GM19468 (cell line): ENCODE data around the gene CLECL1.
"Not testable (repeated sequence)": the region's sequence is repeated elsewhere in the genome, so short reads cannot be mapped to it uniquely, and the experiment has no call there.

Experiments used
- ATAC-seq: cut with Tn5 transposase; IDR thresholded peaks from one replicate; pipeline ENCODE4 v1.9.1; 2021; ENCODE audit warnings: mild to moderate bottlenecking, moderate library complexity, moderate number of reproducible peaks; ENCODE audit not compliant: unreplicated experiment; ENCODE audit errors: extremely low read depth

The CLECL1 gene

DNA sequence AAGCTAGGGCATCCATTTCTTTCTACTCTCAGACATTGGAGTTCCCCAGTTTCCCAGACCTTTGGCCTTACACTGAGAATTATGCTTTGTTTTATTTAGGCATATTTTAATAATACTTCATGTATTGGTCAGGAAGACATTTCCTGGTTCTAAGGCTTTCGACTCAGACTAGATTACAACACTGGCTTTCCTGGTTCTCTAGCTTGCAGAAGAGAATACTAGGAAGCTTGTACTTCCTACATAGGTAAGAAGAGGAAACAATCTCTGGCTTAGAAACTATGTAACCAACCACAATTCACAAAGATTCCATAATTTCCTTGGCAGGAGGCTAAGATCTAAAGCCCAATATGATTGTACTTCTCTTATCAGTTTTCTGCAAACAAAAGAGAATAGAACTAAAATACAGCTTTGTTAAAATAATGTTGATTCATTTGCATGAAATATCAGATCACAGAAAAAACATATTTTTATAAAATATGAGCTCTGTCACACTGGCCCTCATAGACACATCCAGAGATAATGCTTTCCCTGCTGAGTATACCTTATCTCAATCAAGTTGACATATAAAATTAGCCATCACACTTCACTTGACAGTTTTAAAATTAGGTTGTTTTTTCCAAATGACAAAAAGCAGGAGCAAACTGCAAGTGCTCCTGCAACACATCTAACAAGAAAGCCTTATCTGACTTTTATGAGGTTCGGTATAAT, 32.8 kb downstream of the CLECL1 start:
- no peak for ATAC-seq

DNA sequence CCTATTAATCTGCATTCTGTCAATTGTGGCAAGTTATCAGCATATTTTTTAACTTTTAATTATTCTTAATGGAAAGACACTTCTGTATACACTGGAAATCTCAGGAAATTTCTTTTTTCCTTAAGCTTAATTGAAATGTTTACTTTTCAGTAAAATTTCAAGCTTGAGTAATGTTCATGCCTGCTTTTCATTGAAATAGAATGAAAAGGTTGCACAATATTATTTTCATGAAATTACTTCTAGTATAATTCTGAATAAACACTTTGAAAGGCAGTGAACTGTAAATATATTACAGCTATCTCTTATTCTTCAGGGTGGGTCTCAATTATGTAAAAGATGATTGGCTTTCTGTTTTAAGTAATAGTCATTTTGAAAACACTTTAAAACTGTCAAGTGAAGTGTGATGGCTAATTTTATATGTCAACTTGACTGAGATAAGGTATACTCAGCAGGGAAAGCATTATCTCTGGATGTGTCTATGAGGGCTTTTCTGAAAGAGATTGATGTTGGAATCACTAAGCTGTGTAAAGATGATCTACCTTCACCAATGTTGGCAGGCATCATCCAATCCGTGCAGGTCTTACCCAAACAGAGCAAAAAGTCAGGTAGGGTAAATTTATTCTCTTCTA, 33.5 kb downstream of the CLECL1 start:
- ATAC-seq: no peak

DNA sequence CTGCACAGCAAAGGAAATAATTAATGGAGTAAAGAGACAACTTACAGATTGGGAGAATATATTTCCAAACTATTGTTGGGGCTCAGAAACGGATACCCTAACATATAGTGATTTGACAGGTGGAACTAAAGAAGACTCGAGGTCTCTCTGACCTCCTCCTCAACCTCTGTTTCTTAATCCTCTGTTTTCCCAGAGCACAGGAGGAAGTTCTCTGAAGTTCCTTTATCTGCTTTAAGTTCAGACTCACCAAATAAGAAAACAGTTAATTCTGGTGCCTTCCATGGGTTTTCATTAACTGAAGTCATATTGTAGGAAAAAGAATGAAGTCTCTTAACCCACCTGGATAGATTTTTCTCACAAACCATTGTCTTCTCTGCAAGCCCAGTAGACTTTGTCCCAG, 34.2 kb downstream of the CLECL1 start:
- ATAC-seq: no peak

DNA sequence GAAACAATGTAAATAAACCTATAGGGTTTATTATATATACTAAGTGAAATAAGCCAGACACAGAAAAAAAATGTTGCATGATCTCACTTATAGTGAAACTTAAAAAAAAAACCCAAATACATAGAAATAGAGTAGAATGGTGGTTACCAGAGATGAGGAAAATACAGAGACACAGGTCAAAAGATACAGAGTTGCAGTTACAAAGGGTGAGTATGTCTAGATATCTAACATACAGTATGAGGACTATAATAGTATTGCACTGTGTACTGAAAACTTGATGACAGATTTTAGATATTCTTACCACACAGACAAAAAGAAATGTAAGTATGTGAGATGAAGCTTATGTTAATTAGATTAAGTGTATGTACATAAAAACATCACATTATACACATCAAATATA, 35.3 kb downstream of the CLECL1 start:
- no peak for ATAC-seq

DNA sequence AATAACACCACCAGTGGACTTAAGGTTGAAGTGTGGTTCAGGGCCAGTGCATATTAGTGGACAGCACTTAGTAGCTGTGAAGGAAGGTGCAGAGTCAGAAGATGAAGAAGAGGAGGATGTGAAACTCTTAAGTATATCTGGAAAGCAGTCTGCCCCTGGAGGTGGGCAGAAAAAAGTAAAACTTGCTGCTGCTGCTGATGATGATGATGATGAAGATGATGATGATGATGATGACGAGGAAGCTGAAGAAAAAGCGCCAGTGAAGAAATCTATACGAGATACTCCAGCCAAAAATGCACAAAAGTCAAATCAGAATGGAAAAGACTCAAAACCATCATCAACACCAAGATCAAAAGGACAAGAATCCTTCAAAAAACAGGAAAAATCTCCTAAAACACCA, 37.2 kb downstream of the CLECL1 start:
- not testable (repeated sequence) for ATAC-seq

DNA sequence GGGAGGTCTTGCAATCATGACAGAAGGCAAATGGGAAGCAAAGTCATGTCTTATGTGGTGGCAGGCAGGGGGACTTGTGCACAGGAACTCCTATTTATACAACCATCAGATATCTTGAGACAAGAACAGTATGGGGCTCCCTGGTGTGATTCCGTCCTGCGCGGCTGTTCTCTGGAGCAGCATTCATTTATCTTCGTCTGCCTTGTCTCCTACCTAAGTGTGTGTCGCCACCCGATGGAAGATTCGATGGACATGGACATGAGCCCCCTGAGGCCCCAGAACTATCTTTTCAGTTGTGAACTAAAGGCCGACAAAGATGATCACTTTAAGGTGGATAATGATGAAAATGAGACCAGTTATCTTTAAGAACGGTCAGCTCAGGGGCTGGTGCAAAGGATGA, 37.7 kb downstream of the CLECL1 start:
- ATAC-seq: not testable (repeated sequence)

DNA sequence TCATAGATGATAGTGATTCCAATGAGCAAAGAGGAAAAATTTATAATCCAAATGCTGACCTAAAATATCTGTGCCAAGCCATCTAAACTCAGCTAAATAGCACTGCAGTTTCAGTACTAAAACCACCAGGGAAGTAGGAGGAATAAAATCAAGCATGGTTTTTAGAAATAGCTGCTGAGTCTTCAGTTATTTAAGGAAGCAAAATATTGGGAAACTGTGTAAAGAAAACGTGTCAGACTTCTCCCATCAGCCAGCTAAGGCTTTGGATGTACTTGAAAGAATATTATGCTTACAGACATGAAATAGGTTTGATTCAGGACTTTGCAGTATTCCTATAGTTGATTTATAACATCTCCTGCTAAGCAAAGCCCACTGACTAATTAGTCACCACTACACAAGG, 38.7 kb downstream of the CLECL1 start:
- ATAC-seq: no peak

DNA sequence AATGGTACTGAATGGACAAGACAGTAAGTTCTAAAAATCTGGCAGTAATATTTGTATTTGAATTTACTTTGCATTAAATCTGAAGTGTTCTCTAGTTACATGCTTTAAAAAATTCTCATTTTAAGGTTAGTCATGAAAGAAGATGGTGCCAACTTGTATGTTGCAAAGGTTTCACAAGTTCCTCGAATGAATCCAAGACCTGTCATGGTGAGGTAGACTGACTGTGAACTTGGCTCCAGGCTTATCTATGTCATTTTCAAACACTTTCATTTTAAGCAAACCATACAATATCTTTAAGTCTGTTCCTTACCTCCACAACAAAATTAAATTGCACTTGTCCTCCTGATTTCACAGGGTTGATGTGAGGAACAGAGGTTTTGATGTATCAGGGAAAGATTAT, 40.0 kb downstream of the CLECL1 start:
- ATAC-seq: no peak

DNA sequence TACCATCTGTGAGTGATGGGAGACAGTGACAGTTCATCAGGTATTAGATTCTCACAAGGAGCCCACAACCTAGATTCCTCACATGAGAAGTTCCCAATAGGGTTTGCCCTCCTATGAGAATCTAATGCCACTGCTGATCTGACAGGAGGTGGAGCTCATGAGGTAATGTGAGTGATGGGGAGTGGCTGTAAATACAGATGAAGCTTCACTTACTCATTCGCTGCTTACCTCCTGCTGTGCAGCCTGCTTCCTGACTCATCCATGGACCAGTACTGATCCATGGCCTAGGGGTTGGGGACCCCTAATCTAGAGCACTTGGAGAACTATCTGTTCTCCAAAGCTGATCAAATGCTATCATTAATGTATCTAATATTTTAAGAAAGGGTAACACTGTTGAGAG, 45.7 kb downstream of the CLECL1 start:
- no peak for ATAC-seq

DNA sequence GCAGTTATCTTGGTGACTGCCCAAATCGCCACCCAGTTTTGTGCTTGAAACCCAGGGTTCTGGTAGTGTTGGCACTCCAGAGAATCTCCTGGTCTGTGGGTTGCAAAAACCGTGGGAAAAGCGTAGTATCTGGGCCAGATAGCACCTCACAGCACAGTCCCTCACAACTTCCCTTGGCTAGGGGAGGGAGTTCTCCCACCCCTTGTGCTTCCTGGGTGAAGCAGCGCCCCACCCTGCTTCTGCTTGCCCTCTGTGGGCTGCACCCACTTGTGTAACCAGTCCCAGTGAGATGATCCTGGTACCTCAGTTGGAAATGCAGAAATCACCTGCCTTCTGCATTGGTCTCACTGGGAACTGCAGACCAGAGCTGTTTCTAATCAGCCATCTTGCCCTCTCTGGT, 47.0 kb downstream of the CLECL1 start:
- no peak for ATAC-seq

DNA sequence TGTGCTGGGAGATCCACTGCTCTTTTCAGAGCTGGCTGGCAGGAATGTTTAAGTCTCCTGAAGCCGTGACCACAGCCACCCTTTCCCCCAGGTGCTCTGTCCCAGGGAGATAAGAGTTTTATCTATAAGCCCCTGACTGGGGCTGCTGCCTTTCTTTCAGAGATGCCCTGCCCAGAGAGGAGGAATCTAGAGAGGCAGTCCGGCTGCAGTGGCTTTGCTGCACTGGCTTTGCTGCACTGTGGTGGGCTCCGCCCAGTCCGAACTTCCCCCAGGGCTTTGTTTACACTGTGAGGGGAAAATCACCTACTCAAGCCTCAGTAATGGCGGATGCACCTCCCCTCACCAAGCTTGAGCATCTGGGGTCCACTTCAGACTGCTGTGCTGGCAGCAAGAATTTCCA, 47.5 kb downstream of the CLECL1 start:
- not testable (repeated sequence) for ATAC-seq

DNA sequence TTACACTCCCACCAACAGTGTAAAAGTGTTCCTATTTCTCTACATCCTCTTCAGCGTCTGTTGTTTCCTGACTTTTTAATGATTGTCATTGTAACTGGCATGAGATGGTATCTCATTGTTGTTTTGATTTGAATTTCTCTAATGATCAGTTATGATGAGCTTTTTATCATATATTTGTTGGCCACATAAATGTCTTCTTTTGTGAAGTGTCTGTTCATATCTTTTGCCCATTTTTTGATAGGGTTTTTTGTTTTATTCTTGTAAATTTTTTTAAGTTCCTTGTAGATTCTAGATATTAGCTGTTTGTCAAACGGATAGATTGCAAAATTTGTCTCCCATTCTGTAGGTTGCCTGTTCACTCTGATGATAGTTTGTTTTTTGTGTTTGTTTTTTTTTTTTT, 49.9 kb downstream of the CLECL1 start:
- ATAC-seq: not testable (repeated sequence)

DNA sequence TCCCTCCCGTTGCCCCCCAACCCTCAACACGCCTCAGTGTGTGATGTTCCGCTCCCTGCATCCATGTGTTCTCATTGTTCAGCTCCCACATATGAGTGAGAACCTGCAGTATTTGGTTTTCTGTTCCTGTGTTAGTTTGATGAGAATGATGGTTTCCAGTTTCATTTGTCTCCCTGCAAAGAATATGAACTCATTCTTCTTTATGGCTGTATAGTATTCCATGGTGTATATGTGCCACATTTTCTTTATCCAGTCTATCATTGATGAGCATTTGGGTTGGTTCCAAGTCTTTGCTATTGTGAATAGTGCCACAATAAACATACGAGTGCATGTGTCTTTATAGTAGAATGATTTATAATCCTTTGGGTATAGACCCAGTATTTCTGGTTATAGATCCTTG, 50.4 kb downstream of the CLECL1 start:
- ATAC-seq: not testable (repeated sequence)

DNA sequence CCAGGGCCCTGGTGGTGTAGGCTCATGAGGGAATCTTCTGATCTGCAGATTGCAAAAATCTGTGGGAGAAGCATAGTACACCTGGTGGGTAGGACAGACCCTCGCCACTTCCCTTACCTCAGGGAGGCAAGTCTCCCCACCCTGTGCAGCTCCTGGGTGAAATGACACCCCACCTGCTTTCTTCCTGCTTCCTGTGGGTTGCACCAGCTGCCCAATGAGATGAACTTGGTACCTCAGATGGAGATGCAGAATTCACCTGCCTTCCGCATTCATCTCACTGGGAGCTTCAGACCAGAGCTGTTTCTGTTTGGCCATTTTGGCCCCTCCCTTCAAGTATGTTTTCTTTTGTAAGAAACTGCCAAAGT, 58.7 kb downstream of the CLECL1 start:
- ATAC-seq: no peak

DNA sequence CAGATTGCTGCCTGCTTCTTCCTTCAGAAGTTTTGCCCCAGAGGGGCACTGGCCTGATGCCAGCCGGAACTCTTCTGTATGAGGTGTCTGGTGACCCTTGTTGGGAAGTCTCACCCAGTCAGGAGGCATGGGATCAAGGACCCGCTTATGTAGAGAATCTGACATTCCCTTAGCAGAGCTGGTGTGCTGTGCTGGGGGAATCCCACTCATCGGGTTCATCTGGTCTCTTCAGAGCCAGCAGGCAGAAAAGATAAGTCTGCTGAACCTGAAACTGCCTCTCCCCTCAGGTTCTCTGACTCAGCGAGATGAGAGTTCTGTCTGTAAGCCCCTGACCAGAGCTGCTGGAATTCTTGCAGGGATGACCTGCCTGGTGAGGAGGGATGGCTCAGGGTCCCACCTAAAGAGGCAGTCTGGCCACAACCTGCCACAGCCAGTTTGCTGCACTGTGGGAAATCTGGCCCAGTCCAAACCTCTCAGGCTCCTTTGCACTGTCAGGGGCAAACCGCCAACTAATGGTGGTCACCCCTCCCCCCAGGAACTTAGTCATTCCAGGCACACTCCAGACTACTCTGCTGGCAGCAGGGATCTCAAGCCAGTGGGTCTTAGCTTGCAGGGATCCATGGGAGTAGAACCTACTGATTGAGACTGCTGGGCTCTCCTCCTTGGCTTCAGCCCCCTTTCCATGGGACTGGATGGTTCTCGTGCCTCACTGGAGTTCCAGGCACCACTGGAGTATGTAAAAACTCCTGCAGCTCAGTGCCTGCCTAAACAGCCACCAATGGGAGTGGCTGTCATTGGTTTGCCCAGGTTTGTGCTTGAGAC, 59.3 kb downstream of the CLECL1 start:
- ATAC-seq: no peak
